Spleen (tissue), 11 donors: ENCODE results near the gene ECM2. TPM values are rescaled to one million over a fixed set of nuclear protein-coding genes. Genes with fewer than 3 reads are reported as not detected.

Experiments
- DNase-seq: peaks from one replicate; pipeline ENCODE4 v3.0.0-alpha.2; 2020
- H3K27ac ChIP-seq, 8 donors: fragments of 200-600 bp; sonication (generic) in 7 of 8; 1 replicate in 4 of 8; 2 replicates in 4 of 8; pipeline versions ENCODE4 v1.5.0 to v1.8.0; 2016 to 2021; ENCODE audit warnings: inconsistent platforms in 4 of 8, mild to moderate bottlenecking in 4 of 8, moderate library complexity in 1 of 8
- H3K27me3 ChIP-seq, 7 donors: fragments of 200-600 bp; sonication (generic) in 6 of 7; replicated peaks in 1 of 7; 1 replicate in 4 of 7; 2 replicates in 3 of 7; pipeline versions ENCODE4 v1.5.0 to v1.8.0; 2016 to 2021; ENCODE audit warnings: inconsistent platforms in 3 of 7, mild to moderate bottlenecking in 1 of 7
- H3K36me3 ChIP-seq, 6 donors: fragments of 200-600 bp; sonication (generic) in 5 of 6; 1 replicate in 4 of 6; 2 replicates in 2 of 6; pipeline versions ENCODE4 v1.5.0 to v1.8.0; 2016 to 2021; ENCODE audit warnings: inconsistent platforms in 2 of 6
- H3K4me1 ChIP-seq, 6 donors: fragments of 200-600 bp; sonication (generic) in 5 of 6; 1 replicate in 3 of 6; 2 replicates in 3 of 6; pipeline versions ENCODE4 v1.5.0 to v1.8.0; 2016 to 2021; ENCODE audit warnings: inconsistent platforms in 3 of 6
- H3K4me3 ChIP-seq, 8 donors: fragments of 200-600 bp; sonication (generic) in 7 of 8; 1 replicate in 4 of 8; 2 replicates in 4 of 8; pipeline versions ENCODE4 v1.5.0 to v1.8.0; 2016 to 2021; ENCODE audit warnings: inconsistent platforms in 4 of 8, mild to moderate bottlenecking in 4 of 8, moderate library complexity in 2 of 8
- H3K9me3 ChIP-seq, 8 donors: fragments of 200-600 bp; sonication (generic) in 7 of 8; 1 replicate in 4 of 8; 2 replicates in 4 of 8; pipeline versions ENCODE4 v1.5.0 to v1.8.0; 2016 to 2021; ENCODE audit warnings: inconsistent platforms in 4 of 8
- POLR2A ChIP-seq, 3 donors: fragments of 450-650 bp; IDR thresholded peaks; one replicate each; pipeline ENCODE4 v1.5.1; 2017; ENCODE audit warnings: antibody characterized with exemption in 3 of 3, mild to moderate bottlenecking in 1 of 3
- POLR2AphosphoS5 ChIP-seq, 3 donors: sonication (generic); formaldehyde crosslinking; IDR thresholded peaks; one replicate each; pipeline ENCODE4 v1.5.1; 2017; ENCODE audit warnings: antibody characterized with exemption in 3 of 3
- WGBS, 5 donors: extraction: QIAGEN DNeasy Blood & Tissue Kit in 3 of 5; methylation state at CpG; one replicate each; pipeline versions ENCODE4 v1.1.5 to v1.1.7; 2013 to 2018; 5-methylcytosine and 5-hydroxymethylcytosine counted together
- intact Hi-C: fragments of 100-400 bp; cut with DNase I; formaldehyde crosslinking; loops from one replicate; pipeline ENCODE4 v1.15.0; 2023; ENCODE audit warnings: low total_unique reads
- polyA plus RNA-seq, 3 donors: library from polyadenylated mRNA; stranded (reverse); fragments of 200-250 nt; gene quantifications; one replicate each; pipeline ENCODE4 v1.2.1, GENCODE V29; 2013
- total RNA-seq, 7 donors: library from RNA; depleted of rRNA in 3 of 7; stranded (reverse); fragments of >200 nt in 3 of 7; fragmentation: NEBNext Ultra II Directional in 4 of 7; extraction: Animal tissue kit (Norgen Biotek cat#: 25700) in 4 of 7; gene quantifications; one replicate each; pipeline versions ENCODE4 v1.1.0 to v1.2.1, GENCODE V29; 2016 to 2021
- TF ChIP-seq, protein P1 (sequence below), 11 experiments: fragments of 200-600 bp in 7 of 11; fragments of 450-650 bp in 4 of 11; sonication (generic) in 4 of 11; IDR thresholded peaks in 8 of 11; conservative IDR thresholded peaks in 3 of 11; 1 replicate in 7 of 11; 2 replicates in 4 of 11; pipeline versions ENCODE4 v1.4.0 to v1.8.0; 2016 to 2021; ENCODE audit warnings: antibody characterized with exemption in 11 of 11, inconsistent platforms in 4 of 11, mild to moderate bottlenecking in 1 of 11
- donor health status: healthy with polysubstance abuse.
- donor health status: DM: no; HTN: no; CAD: no; lungs with moderate emphysema.
- donor health status: DM: no; HTN: no; CAD: no.
- donor health status: Bipolar disorder and iron deficiency.
- donor health status: healthy.
- donor health status: DM: no; HTN: no; CAD: no.
- donor health status: DM: yes; HTN: yes; CAD: no.

Gene ECM2
- total and polyA plus RNA-seq, 10 donors: 0.22 to 1.7 (median 0.47) TPM; not detected in 2

- Histone ChIP-seq H3K27me3 (no peaks in the 10 kb centered on the region), H3K4me1 (no peaks in the 10 kb centered on the region), H3K4me3 (no peak overlapping the region), H3K36me3 (no peaks in the 10 kb centered on the region), H3K9me3 (no peaks in the 10 kb centered on the region), H3K27ac (no peak overlapping the region)
- intact Hi-C loops: no loop called here
- TF ChIP-seq, protein P1, sequence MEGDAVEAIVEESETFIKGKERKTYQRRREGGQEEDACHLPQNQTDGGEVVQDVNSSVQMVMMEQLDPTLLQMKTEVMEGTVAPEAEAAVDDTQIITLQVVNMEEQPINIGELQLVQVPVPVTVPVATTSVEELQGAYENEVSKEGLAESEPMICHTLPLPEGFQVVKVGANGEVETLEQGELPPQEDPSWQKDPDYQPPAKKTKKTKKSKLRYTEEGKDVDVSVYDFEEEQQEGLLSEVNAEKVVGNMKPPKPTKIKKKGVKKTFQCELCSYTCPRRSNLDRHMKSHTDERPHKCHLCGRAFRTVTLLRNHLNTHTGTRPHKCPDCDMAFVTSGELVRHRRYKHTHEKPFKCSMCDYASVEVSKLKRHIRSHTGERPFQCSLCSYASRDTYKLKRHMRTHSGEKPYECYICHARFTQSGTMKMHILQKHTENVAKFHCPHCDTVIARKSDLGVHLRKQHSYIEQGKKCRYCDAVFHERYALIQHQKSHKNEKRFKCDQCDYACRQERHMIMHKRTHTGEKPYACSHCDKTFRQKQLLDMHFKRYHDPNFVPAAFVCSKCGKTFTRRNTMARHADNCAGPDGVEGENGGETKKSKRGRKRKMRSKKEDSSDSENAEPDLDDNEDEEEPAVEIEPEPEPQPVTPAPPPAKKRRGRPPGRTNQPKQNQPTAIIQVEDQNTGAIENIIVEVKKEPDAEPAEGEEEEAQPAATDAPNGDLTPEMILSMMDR (IDR thresholded peaks at IDR 0.05 in 8 of 11, conservative IDR thresholded peaks at IDR 0.05 in 3 of 11): no peak
- TF ChIP-seq POLR2A (IDR thresholded peaks at IDR 0.05) (no peak), POLR2AphosphoS5 (IDR thresholded peaks at IDR 0.05) (no peak)
- DNase-seq: no peak
Observed at GRCh38 chr9:92510747-92511146, 25.0 kb downstream of the ECM2 start.

DNA sequence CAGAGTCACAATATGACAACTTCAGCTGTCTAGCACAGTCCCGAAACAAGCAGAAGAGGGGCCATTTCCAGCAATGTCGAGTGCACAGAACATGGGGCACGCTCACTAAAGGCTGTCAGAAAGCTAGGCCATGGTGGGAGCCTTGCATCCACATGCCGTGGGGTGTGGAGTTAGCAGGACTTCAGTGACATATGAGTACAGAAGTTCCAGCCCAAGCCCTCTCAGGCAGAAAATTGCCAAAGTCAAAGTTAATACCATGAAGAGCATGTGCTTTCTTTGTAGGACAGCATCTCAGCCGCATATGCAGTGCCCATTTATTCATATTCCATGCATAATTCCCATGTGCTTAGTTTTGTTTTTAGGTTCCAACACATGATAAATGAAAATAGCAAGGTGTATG, 26.7 kb downstream of the ECM2 start:
- H3K4me3 ChIP-seq: no peak overlapping the region
- no peaks in the 10 kb centered on the region for H3K27me3 ChIP-seq
- no peaks in the 10 kb centered on the region for H3K4me1 ChIP-seq
- intact Hi-C loops: no loop called here
- H3K9me3 ChIP-seq: no peaks in the 10 kb centered on the region
- DNase-seq: no peak
- 94 to 99% (median 95%) methylated on average over 5 of the region's 5 CpGs for WGBS, 5 donors
- TF ChIP-seq POLR2AphosphoS5 (IDR thresholded peaks at IDR 0.05) (no peak), POLR2A (IDR thresholded peaks at IDR 0.05) (no peak)
- TF ChIP-seq, protein P1 (IDR thresholded peaks at IDR 0.05 in 8 of 11, conservative IDR thresholded peaks at IDR 0.05 in 3 of 11): no peak
- no peaks in the 10 kb centered on the region for H3K36me3 ChIP-seq
- H3K27ac ChIP-seq: no peak overlapping the region

DNA sequence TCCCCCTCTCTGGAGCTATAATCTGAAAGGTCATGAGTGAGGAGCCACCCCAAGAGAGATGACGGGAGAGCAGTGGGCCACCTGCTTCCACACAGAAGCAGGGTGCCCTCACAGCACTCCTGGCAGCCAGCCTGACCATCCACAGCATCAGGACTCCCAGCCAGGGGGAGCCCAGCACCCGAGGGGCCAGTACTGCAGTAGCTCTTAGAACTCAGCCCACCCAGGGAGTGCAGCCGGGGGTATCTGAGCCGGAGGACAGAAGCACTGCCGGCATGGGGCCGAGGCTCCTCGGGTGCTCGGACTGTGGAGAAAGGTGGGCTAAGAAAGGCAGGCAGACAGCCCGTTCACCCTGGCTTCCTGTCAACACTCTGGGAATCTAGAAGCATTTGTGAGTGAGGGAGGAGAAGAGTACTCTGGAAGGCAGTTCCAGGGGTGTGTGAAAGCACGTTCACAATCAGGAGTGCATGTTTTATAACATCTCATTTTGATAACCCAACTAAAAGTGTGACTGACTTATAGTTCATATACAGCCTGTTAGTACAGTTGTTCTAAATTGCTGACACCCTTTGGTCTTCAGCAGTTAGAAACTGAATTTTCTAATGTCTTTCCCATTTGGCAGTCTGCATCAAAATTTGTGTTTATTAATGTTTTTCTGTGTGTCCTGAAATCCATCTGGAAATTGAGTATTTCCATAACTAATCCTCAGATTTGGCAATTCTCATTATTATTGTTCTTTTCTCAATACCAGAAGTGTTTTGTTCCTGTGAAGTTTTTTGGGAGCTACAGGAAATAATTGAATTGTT, 27.6 kb downstream of the ECM2 start:
- no peak overlapping the region for H3K4me3 ChIP-seq
- no peaks in the 10 kb centered on the region for H3K4me1 ChIP-seq
- intact Hi-C loops: no loop called here
- H3K9me3 ChIP-seq: no peaks in the 10 kb centered on the region
- H3K27me3 ChIP-seq: no peaks in the 10 kb centered on the region
- TF ChIP-seq, protein P1 (IDR thresholded peaks at IDR 0.05 in 8 of 11, conservative IDR thresholded peaks at IDR 0.05 in 3 of 11): no peak
- TF ChIP-seq POLR2AphosphoS5 (IDR thresholded peaks at IDR 0.05) (no peak), POLR2A (IDR thresholded peaks at IDR 0.05) (no peak)
- H3K27ac ChIP-seq: no peak overlapping the region
- no peak for DNase-seq
- 69 to 89% (median 85%) methylated on average over 9 to 10 of the region's 10 CpGs for WGBS, 5 donors
- no peaks in the 10 kb centered on the region for H3K36me3 ChIP-seq

DNA sequence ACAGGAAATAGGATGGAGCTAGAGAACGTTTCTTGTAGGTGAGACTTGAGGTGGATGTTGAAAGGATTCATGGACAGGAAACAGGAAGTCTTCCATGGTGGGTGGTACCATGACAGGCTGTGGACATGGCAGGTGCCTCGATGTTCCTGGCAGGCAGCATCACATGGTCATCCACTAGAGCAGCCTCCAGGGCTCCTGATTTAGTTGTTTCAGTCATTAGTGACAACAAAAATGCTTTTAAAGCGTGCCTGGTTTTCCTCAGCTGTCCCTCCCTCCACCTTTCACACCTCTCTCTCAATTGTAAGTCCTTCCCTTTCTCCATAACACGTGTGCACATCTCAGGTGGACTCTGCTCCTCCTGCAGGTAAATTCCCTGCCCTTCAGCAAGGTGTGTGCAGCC, 28.3 kb downstream of the ECM2 start:
- H3K36me3 ChIP-seq: no peaks in the 10 kb centered on the region
- no peaks in the 10 kb centered on the region for H3K4me1 ChIP-seq
- no peak for DNase-seq
- TF ChIP-seq POLR2A (IDR thresholded peaks at IDR 0.05) (no peak), POLR2AphosphoS5 (IDR thresholded peaks at IDR 0.05) (no peak)
- TF ChIP-seq, protein P1 (IDR thresholded peaks at IDR 0.05 in 8 of 11, conservative IDR thresholded peaks at IDR 0.05 in 3 of 11): no peak
- no peak overlapping the region for H3K4me3 ChIP-seq
- H3K27ac ChIP-seq: no peak overlapping the region
- no peaks in the 10 kb centered on the region for H3K9me3 ChIP-seq
- intact Hi-C loops: no loop called here
- no peaks in the 10 kb centered on the region for H3K27me3 ChIP-seq
- WGBS, 5 donors: 52 to 68% (median 57%) methylated on average over 4 of the region's 4 CpGs
